Adipose tissue (tissue), 3 donors: ENCODE results near the gene PHPT1. TPM values are rescaled to one million over a fixed set of nuclear protein-coding genes. Genes with fewer than 3 reads are reported as not detected.

Source experiments
- H3K27ac ChIP-seq: one replicate; pipeline ENCODE4 v1.5.1; 2013; ENCODE audit warnings: low read depth, low read length
- WGBS, 3 donors: extraction: QIAGEN DNeasy Blood & Tissue Kit; methylation state at CpG; one replicate each; pipeline ENCODE4 v1.1.7; 2013; 5-methylcytosine and 5-hydroxymethylcytosine counted together
- polyA plus RNA-seq, 3 donors: library from polyadenylated mRNA; stranded (reverse); fragments of 200-250 nt; gene quantifications; one replicate each; pipeline ENCODE4 v1.2.3, GENCODE V29; 2013
- donor health status: healthy with polysubstance abuse.
- donor health status: Bipolar disorder and iron deficiency.
- donor health status: healthy.

The PHPT1 gene
- polyA plus RNA-seq, 3 donors: 141 to 146 (median 143) TPM

DNA sequence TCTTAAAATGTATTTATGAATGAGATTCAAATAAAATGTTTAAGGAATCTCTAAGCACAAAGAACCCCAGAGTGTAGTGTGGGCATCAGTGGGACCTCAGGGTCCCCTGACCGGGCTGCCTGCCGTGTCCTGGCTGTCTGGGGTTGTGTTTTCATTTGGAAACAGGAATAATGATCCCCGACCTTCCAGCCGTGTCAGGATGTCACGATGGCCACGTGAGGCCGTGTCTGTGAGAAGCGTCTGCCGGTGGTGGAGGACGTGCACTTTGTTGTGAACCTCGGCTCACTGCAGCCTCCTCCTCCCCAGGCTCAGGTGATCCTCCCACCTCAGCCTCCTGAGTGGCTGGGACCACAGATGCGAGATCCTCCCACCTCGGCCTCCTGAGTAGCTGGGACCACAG, 41.5 kb downstream of the PHPT1 start:
- 85 to 87% (median 86%) methylated on average over 13 of the region's 13 CpGs for WGBS, 3 donors
- H3K27ac ChIP-seq: no peak overlapping the region

DNA sequence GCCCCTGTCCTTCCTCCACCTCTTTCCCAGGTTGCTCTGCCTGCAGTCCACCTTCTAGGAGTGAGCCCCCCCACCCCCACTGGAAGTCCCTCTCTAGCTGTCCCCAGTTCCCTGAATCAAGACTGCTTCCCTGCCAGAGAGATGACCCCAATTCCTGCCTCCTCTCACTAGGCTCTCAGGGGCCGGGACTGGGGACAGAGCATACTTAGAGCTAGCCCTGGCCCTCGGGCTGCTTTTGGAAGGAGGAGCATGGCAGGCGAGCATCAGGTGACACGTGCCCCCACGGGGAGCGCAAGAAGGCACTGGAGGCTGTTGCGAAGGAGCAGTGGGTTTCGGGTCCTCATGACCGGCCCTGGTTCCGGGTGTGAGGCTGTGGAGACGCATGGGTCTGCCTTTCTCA, 46.8 kb downstream of the PHPT1 start:
- no peak overlapping the region for H3K27ac ChIP-seq
- WGBS, 3 donors: 84 to 88% (median 85%) methylated on average over 11 of the region's 11 CpGs

DNA sequence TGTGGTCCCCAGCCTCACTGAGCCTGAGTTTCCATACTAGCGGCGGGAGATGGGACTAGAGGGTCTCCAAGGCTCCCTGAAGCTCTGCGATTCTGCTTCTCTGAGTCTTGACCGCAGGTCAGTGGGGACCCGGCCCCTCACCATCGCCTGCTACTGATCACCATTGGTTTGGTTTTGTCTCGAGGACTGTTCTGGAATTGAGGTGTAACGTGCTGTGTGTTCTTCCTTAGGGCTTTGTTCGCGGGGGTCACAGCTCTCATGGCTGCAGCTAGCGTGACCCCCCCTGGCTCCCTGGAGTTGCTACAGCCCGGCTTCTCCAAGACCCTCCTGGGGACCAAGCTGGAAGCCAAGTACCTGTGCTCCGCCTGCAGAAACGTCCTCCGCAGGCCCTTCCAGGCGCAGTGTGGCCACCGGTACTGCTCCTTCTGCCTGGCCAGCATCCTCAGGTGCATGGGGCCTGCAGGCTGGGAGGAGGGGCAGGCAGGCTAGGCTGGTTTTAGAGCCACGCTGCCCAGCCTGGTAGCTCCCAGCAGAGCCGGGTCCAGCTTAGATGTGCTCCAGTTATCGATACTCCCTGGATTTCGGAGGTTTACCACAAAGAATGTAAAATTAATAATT, 49.4 kb downstream of the PHPT1 start:
- no peak overlapping the region for H3K27ac ChIP-seq
- 94 to 95% (median 95%) methylated on average over 21 of the region's 21 CpGs for WGBS, 3 donors

DNA sequence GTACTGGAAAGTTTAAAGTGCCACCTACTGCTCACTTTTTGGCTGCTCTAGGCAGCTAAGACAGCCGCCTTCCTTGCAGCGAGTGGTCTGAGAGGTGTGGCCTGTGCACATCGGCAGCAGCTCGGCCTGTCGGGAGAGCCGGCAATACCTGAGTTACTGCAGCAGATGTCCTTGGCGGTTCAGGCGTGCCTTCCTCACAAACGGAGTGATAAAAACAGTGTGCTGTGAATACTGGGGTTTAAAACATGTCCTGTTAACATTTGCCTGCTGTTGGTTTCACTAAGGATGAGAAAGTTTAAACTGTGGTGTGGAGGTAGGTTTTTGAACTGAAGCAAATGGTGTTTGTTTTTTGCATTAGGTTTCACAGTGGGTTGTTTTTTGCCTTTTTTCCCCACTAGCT, 50.0 kb downstream of the PHPT1 start:
- no peak overlapping the region for H3K27ac ChIP-seq
- 63 to 81% (median 75%) methylated on average over 9 of the region's 9 CpGs for WGBS, 3 donors

DNA sequence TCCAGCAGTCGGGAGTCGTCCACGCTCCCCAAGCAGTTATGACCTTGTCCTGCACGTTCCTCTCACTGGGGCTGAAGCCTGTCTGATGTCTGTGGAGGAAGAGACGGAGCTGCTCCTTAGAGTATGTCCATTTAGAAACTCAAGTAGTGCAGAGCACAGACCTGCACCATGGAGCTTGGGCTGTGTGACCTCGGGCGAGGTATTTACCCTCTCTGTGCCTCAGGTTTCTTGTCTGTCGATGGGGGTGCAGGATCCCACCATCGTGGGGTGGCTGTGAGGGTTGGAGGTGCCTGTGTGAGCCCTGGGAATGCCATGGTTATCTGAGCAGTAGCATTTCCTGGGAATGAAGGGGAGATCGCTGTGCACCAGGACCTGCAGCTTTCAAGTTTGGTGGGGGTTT, 51.3 kb downstream of the PHPT1 start:
- WGBS, 3 donors: 91 to 96% (median 93%) methylated on average over 10 of the region's 10 CpGs
- H3K27ac ChIP-seq: no peak overlapping the region

Other genes with a start within 250 kb of the PHPT1 start
- gene EGFL7, start 186.5 kb upstream of the PHPT1 start, polyA plus RNA-seq: 100 to 1,000 TPM in 2 of 3 donors, 10 to 100 TPM in 1; 34.4 to 456 (median 158) TPM
- 1,000 to 10,000 TPM in 1 of 3 donors, 100 to 1,000 TPM in 2; 261 to 1,820 (median 416) TPM for gene AGPAT2, start 162.0 kb upstream of the PHPT1 start, polyA plus RNA-seq
- 10 to 100 TPM in 1 of 3 donors, 1 to 10 TPM in 2; 6.0 to 12.8 (median 8.7) TPM for gene DIPK1B, start 136.8 kb upstream of the PHPT1 start, polyA plus RNA-seq
- 10 to 100 TPM in 2 of 3 donors, 1 to 10 TPM in 1; 3.2 to 28.6 (median 15.9) TPM for gene LCN10, start 106.5 kb upstream of the PHPT1 start, polyA plus RNA-seq
- 10 to 100 TPM in 2 of 3 donors, 1 to 10 TPM in 1; 4.7 to 48.0 (median 39.0) TPM for gene LCN6, start 100.9 kb upstream of the PHPT1 start, polyA plus RNA-seq
- not detected for gene LCN8, start 91.2 kb upstream of the PHPT1 start, polyA plus RNA-seq
- not detected for gene LCN15, start 84.9 kb upstream of the PHPT1 start, polyA plus RNA-seq
- 10 to 100 TPM; 74.4 to 89.2 (median 81.8) TPM for gene TMEM141, start 58.1 kb upstream of the PHPT1 start, polyA plus RNA-seq
- gene CCDC183, start 53.1 kb upstream of the PHPT1 start, polyA plus RNA-seq: 1 to 10 TPM in 1 of 3 donors, under 1 TPM in 2; 0.42 to 3.1 (median 0.79) TPM
- gene RABL6, start 41.5 kb upstream of the PHPT1 start, polyA plus RNA-seq: 10 to 100 TPM; 51.5 to 55.7 (median 54.4) TPM
- gene AJM1, start 6.9 kb upstream of the PHPT1 start, polyA plus RNA-seq: 1 to 10 TPM; 1.2 to 4.0 (median 1.7) TPM
- 1 to 10 TPM; 4.9 to 9.8 (median 7.2) TPM for gene MAMDC4, start 2.9 kb downstream of the PHPT1 start, polyA plus RNA-seq
- 100 to 1,000 TPM; 351 to 391 (median 379) TPM for gene EDF1, start 16.9 kb downstream of the PHPT1 start, polyA plus RNA-seq
- 1 to 10 TPM; 4.0 to 7.2 (median 4.7) TPM for gene TRAF2, start 37.1 kb downstream of the PHPT1 start, polyA plus RNA-seq
- 100 to 1,000 TPM; 102 to 173 (median 139) TPM for gene FBXW5, start 95.3 kb downstream of the PHPT1 start, polyA plus RNA-seq
- 1 to 10 TPM in 1 of 3 donors, under 1 TPM in 1, not detected in 1; 0.85 to 1.1 TPM for gene C8G, start 95.8 kb downstream of the PHPT1 start, polyA plus RNA-seq
- gene LCN12, start 102.9 kb downstream of the PHPT1 start, polyA plus RNA-seq: 1 to 10 TPM in 1 of 3 donors, under 1 TPM in 1, not detected in 1; 0.67 to 1.4 TPM
- 100 to 1,000 TPM in 1 of 3 donors, 10 to 100 TPM in 2; 22.4 to 185 (median 74.9) TPM for gene PTGDS, start 128.1 kb downstream of the PHPT1 start, polyA plus RNA-seq
- under 1 TPM in 2 of 3 donors, not detected in 1; 0.10 to 0.45 TPM for gene LCNL1, start 133.6 kb downstream of the PHPT1 start, polyA plus RNA-seq
- 10 to 100 TPM; 34.1 to 51.5 (median 49.1) TPM for gene PAXX, start 143.0 kb downstream of the PHPT1 start, polyA plus RNA-seq
- gene CLIC3, start 147.2 kb downstream of the PHPT1 start, polyA plus RNA-seq: 1 to 10 TPM in 2 of 3 donors, under 1 TPM in 1; 0.33 to 3.0 (median 3.0) TPM
- 10 to 100 TPM; 15.8 to 42.9 (median 33.1) TPM for gene ABCA2, start 178.8 kb downstream of the PHPT1 start, polyA plus RNA-seq
- 1 to 10 TPM in 2 of 3 donors, under 1 TPM in 1; 0.10 to 1.5 (median 1.1) TPM for gene FUT7, start 182.7 kb downstream of the PHPT1 start, polyA plus RNA-seq
- gene NPDC1, start 196.8 kb downstream of the PHPT1 start, polyA plus RNA-seq: 100 to 1,000 TPM in 2 of 3 donors, 10 to 100 TPM in 1; 45.3 to 213 (median 113) TPM
- 1 to 10 TPM in 2 of 3 donors, under 1 TPM in 1; 0.61 to 1.6 (median 1.3) TPM for gene ENTPD2, start 204.7 kb downstream of the PHPT1 start, polyA plus RNA-seq
- under 1 TPM; 0.11 to 0.34 (median 0.18) TPM for gene SAPCD2, start 221.1 kb downstream of the PHPT1 start, polyA plus RNA-seq
- gene UAP1L1, start 228.1 kb downstream of the PHPT1 start, polyA plus RNA-seq: 1 to 10 TPM; 3.8 to 9.0 (median 6.0) TPM
- 10 to 100 TPM; 25.8 to 41.6 (median 31.2) TPM for gene MAN1B1, start 237.6 kb downstream of the PHPT1 start, polyA plus RNA-seq